ENCODE measurements around the gene TEDC2. TPM values are rescaled to one million over a fixed set of nuclear protein-coding genes. Genes with fewer than 3 reads are reported as not detected.

The TEDC2 gene
- polyA plus RNA-seq, 3 donors, result 11.3 to 14.2 (median 13.7) TPM

GRCh38 chr16:2492292-2492691 lies 32.4 kb downstream of the TEDC2 start:
- DNase-seq, result no peak

- DNase-seq, result no peak
Observed at GRCh38 chr16:2493605-2494004, 33.7 kb downstream of the TEDC2 start.

GRCh38 chr16:2494616-2495015 lies 34.7 kb downstream of the TEDC2 start:
- no peak for DNase-seq

GRCh38 chr16:2495041-2495440 lies 35.1 kb downstream of the TEDC2 start:
- no peak for DNase-seq

GRCh38 chr16:2496223-2497115 lies 36.6 kb downstream of the TEDC2 start:
- no peak for DNase-seq

- DNase-seq, result no peak
Observed at GRCh38 chr16:2497116-2497630, 37.3 kb downstream of the TEDC2 start.

- DNase-seq, result no peak
Observed at GRCh38 chr16:2497695-2498484, 38.0 kb downstream of the TEDC2 start.

- no peak for DNase-seq
Observed at GRCh38 chr16:2498531-2499253, 38.8 kb downstream of the TEDC2 start.

GRCh38 chr16:2499454-2499853 lies 39.5 kb downstream of the TEDC2 start:
- no peak for DNase-seq

- no peak for DNase-seq
Observed at GRCh38 chr16:2499890-2500429, 40.1 kb downstream of the TEDC2 start.

GRCh38 chr16:2500430-2500917 lies 40.6 kb downstream of the TEDC2 start:
- DNase-seq, result no peak

GRCh38 chr16:2500918-2501750 lies 41.2 kb downstream of the TEDC2 start:
- peak; percentile 87 for DNase-seq

GRCh38 chr16:2501946-2502895 lies 42.3 kb downstream of the TEDC2 start:
- DNase-seq, result no peak

GRCh38 chr16:2505695-2506094 lies 45.8 kb downstream of the TEDC2 start:
- no peak for DNase-seq

GRCh38 chr16:2507052-2507659 lies 47.2 kb downstream of the TEDC2 start:
- no peak for DNase-seq

- DNase-seq, result no peak
Observed at GRCh38 chr16:2507665-2508064, 47.8 kb downstream of the TEDC2 start.

- no peak for DNase-seq
Observed at GRCh38 chr16:2508722-2509400, 49.0 kb downstream of the TEDC2 start.

GRCh38 chr16:2511128-2511800 lies 51.4 kb downstream of the TEDC2 start:
- no peak for DNase-seq

All from renal pelvis (tissue), 4 donors.